DND-41 (cell line): Measurements from ENCODE around the gene LRP8.
A peak's percentile ranks its signal among the peaks of the same experiment; 100 is the strongest.

Experiments
- ATAC-seq: fragments of 200-7000 bp; cut with Tn5 transposase; 3 replicates; pipeline ENCODE4 v1.9.1; 2021; ENCODE audit warnings: low read depth; ENCODE audit not compliant: insufficient read depth
- DNase-seq: peaks from one replicate; pipeline ENCODE4 v3.0.0-alpha.2; 2020
- H2AFZ ChIP-seq: 2 replicates; pipeline ENCODE4 v1.6.0; 2012; ENCODE audit warnings: low read depth, low read length
- H3K27ac ChIP-seq: 2 replicates; pipeline ENCODE4 v1.5.1; 2012; ENCODE audit warnings: low read length, inconsistent platforms
- H3K27me3 ChIP-seq: fragments of 200-600 bp; sonication (generic); 2 replicates; pipeline ENCODE4 v1.6.0; 2012; ENCODE audit warnings: low read length, mild to moderate bottlenecking, inconsistent platforms; ENCODE audit not compliant: insufficient read depth, poor library complexity
- H3K36me3 ChIP-seq: 2 replicates; pipeline ENCODE4 v1.5.1; 2012; ENCODE audit warnings: low read length, inconsistent platforms; ENCODE audit not compliant: insufficient read depth
- H3K4me1 ChIP-seq: 2 replicates; pipeline ENCODE4 v1.5.1; 2012; ENCODE audit warnings: mild to moderate bottlenecking, low read length; ENCODE audit not compliant: insufficient read depth
- H3K4me2 ChIP-seq: 2 replicates; pipeline ENCODE4 v1.6.0; 2012; ENCODE audit warnings: mild to moderate bottlenecking, moderate library complexity, low read length, inconsistent platforms; ENCODE audit not compliant: insufficient read depth
- H3K4me3 ChIP-seq, 2 experiments: fragments of 200-600 bp in 1 of 2; shearing (Covaris generic) in 1 of 2; 2 replicates each; pipeline ENCODE4 v1.5.1; 2012 to 2016; ENCODE audit warnings: inconsistent platforms in 2 of 2, low read length in 2 of 2, mild to moderate bottlenecking in 2 of 2, low read depth in 1 of 2, moderate library complexity in 1 of 2
- H3K79me2 ChIP-seq: 2 replicates; pipeline ENCODE4 v1.6.0; 2012; ENCODE audit warnings: low read length, inconsistent platforms; ENCODE audit not compliant: insufficient read depth
- H3K9ac ChIP-seq: 2 replicates; pipeline ENCODE4 v1.6.0; 2012; ENCODE audit warnings: low read depth, mild to moderate bottlenecking, inconsistent platforms, low read length, moderate library complexity
- H3K9me3 ChIP-seq: 2 replicates; pipeline ENCODE4 v1.5.1; 2012; ENCODE audit warnings: low read length, moderate library complexity, mild to moderate bottlenecking, inconsistent platforms; ENCODE audit not compliant: insufficient read depth, severe bottlenecking
- H4K20me1 ChIP-seq: 2 replicates; pipeline ENCODE4 v1.6.0; 2012; ENCODE audit warnings: low read length; ENCODE audit not compliant: insufficient read depth
- EZH2 ChIP-seq: IDR thresholded peaks from 3 replicates; pipeline ENCODE4 v1.6.1; 2012; ENCODE audit warnings: borderline replicate concordance, low read depth, mild to moderate bottlenecking, moderate library complexity, low read length, inconsistent platforms; ENCODE audit not compliant: severe bottlenecking
- TF ChIP-seq, protein P1 (sequence below): IDR thresholded peaks from 2 replicates; pipeline ENCODE4 v1.5.1; 2012; ENCODE audit warnings: borderline replicate concordance, low read length, moderate library complexity, mild to moderate bottlenecking; ENCODE audit not compliant: poor library complexity, severe bottlenecking; ENCODE audit errors: extremely low read depth

Gene LRP8

DNA sequence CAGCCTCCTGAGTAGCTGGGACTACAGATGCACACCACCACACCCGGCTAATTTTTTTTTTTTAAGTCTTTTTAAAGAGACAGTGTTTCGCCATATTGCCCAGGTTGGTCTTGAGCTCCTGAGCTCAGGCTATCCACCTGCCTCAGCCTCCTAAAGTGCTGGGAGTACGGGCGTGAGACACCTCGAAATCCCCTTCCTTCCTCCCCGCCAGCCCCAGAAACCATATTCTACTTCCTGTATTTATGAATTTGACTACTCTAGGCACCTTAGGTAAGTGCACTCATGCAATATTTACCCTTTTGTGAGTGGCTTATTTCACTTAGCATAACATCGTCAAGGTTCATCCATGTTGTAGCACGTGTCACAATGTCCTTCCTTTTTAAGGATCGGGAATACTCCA, 6.9 kb upstream of the LRP8 start:
- no peaks in the 10 kb centered on the region for H3K27me3 ChIP-seq
- DNase-seq: no peak
- H3K4me2 ChIP-seq: no peak overlapping the region
- no peaks in the 10 kb centered on the region for H3K79me2 ChIP-seq
- no peak overlapping the region for H3K9ac ChIP-seq
- H3K27ac ChIP-seq: no peak overlapping the region
- TF ChIP-seq, protein P1, sequence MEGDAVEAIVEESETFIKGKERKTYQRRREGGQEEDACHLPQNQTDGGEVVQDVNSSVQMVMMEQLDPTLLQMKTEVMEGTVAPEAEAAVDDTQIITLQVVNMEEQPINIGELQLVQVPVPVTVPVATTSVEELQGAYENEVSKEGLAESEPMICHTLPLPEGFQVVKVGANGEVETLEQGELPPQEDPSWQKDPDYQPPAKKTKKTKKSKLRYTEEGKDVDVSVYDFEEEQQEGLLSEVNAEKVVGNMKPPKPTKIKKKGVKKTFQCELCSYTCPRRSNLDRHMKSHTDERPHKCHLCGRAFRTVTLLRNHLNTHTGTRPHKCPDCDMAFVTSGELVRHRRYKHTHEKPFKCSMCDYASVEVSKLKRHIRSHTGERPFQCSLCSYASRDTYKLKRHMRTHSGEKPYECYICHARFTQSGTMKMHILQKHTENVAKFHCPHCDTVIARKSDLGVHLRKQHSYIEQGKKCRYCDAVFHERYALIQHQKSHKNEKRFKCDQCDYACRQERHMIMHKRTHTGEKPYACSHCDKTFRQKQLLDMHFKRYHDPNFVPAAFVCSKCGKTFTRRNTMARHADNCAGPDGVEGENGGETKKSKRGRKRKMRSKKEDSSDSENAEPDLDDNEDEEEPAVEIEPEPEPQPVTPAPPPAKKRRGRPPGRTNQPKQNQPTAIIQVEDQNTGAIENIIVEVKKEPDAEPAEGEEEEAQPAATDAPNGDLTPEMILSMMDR: no peak
- no peak for TF ChIP-seq EZH2
- no peak overlapping the region for H3K4me3 ChIP-seq
- H4K20me1 ChIP-seq: no peaks in the 10 kb centered on the region
- H3K9me3 ChIP-seq: no peaks in the 10 kb centered on the region
- no peaks in the 10 kb centered on the region for H3K36me3 ChIP-seq
- no peak overlapping the region for H2AFZ ChIP-seq
- no peaks in the 10 kb centered on the region for H3K4me1 ChIP-seq
- no peak for ATAC-seq

DNA sequence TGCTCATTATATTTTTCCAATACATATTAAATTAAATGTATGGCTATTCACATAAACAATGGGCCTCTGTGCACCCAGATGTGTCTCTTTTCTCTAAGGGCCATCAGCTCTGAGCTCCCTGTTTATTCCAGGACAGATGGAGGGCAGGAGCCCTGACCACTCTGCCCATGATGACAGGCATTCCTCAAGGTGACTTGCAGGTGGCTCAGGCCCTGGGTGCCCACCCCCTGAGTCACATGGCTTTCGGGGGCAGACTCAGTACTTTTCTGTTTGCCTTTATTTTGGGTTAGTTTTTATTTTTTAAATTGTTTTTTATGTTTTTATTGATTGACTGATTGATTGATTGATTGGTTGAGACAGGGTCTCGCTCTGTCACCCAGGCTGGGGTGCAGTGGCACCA, 6.4 kb upstream of the LRP8 start:
- H3K9ac ChIP-seq: no peak overlapping the region
- H3K9me3 ChIP-seq: no peaks in the 10 kb centered on the region
- no peaks in the 10 kb centered on the region for H3K36me3 ChIP-seq
- no peak overlapping the region for H3K4me2 ChIP-seq
- ATAC-seq (no peak), DNase-seq (no peak)
- no peak overlapping the region for H3K27ac ChIP-seq
- no peak overlapping the region for H2AFZ ChIP-seq
- TF ChIP-seq EZH2: no peak
- TF ChIP-seq, protein P1: no peak
- H3K4me1 ChIP-seq: peaks cover under 1% of the 10 kb centered on the region; the same call in 1 of the 2 replicates
- H3K79me2 ChIP-seq: no peaks in the 10 kb centered on the region
- no peaks in the 10 kb centered on the region for H3K27me3 ChIP-seq
- no peak overlapping the region for H3K4me3 ChIP-seq
- no peaks in the 10 kb centered on the region for H4K20me1 ChIP-seq

DNA sequence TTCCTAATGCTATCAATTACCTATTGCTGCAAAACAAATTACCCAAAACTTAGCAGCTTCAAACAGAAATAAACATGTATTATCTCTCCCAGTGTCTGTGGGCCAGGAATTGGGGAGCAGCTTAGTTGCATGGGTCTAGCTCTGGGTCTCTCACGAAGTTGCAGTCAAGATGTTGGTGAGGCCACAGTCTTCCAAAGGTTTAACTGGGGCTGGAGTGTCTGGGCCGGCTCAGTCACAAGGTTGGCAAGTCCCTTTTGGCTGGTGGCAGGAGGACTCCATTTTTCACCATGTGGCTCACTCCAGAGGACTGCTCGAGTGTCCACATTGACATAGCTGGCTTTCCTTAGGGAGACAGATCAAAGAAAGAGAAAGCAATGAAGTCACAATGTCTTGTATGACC, 5.0 kb upstream of the LRP8 start:
- no peaks in the 10 kb centered on the region for H3K36me3 ChIP-seq
- H3K27me3 ChIP-seq: no peaks in the 10 kb centered on the region
- H4K20me1 ChIP-seq: no peaks in the 10 kb centered on the region
- ATAC-seq (no peak), DNase-seq (peak; percentile 1)
- no peak overlapping the region for H2AFZ ChIP-seq
- peaks cover 4% of the 10 kb centered on the region; the same call in 1 of the 2 replicates for H3K79me2 ChIP-seq
- H3K27ac ChIP-seq: no peak overlapping the region
- H3K4me3 ChIP-seq: no peak overlapping the region
- TF ChIP-seq, protein P1: no peak
- TF ChIP-seq EZH2: no peak
- no peak overlapping the region for H3K9ac ChIP-seq
- H3K4me1 ChIP-seq: peaks cover 11% of the 10 kb centered on the region
- no peaks in the 10 kb centered on the region for H3K9me3 ChIP-seq
- H3K4me2 ChIP-seq: no peak overlapping the region

DNA sequence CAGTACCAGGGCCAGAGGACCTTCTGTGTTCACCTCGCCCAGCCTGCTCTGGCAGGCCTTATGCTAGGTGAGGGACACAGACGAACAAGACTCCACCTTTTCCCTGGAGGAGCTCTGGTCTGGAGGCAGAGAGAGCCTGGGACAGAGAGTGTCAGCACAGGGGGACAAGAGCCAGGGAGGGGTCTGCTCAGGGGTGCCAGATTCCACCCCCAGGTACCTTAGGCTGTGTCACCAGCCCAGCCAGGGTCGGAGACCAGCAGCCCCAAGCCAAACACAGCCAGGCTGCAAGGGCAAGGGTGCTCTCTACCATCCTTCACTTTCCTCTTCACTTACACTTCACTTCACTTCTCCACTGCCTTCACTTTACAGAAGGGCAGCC, 4.3 kb upstream of the LRP8 start:
- Histone ChIP-seq H3K9me3 (no peaks in the 10 kb centered on the region), H3K27ac (no peak overlapping the region), H3K79me2 (peaks cover 9% of the 10 kb centered on the region), H3K36me3 (no peaks in the 10 kb centered on the region; the same call in 1 of the 2 replicates), H3K4me1 (peaks cover 11% of the 10 kb centered on the region), H3K9ac (no peak overlapping the region), H4K20me1 (no peaks in the 10 kb centered on the region), H2AFZ (no peak overlapping the region), H3K4me2 (no peak overlapping the region), H3K4me3 (no peak overlapping the region), H3K27me3 (no peaks in the 10 kb centered on the region)
- no peak for TF ChIP-seq EZH2
- TF ChIP-seq, protein P1: no peak
- no peak for ATAC-seq
- peak; percentile 1 for DNase-seq
